Adrenal gland (tissue), 12 donors: ENCODE results near the gene ID1. TPM values are rescaled to one million over a fixed set of nuclear protein-coding genes. Genes with fewer than 3 reads are reported as not detected.
A peak's percentile ranks its signal among the peaks of the same experiment; 100 is the strongest.
"Not testable (repeated sequence)": the region's sequence is repeated elsewhere in the genome, so short reads cannot be mapped to it uniquely, and the experiment has no call there.

Experiments
- DNase-seq, 7 donors: peaks; one replicate each; pipeline ENCODE4 v3.0.0-alpha.2; 2019 to 2020
- H3K27ac ChIP-seq, 5 donors: fragments of 200-600 bp; sonication (generic) in 4 of 5; 1 replicate in 3 of 5; 2 replicates in 2 of 5; pipeline versions ENCODE4 v1.5.1 to v1.8.0; 2016 to 2020; ENCODE audit warnings: mild to moderate bottlenecking in 1 of 5
- H3K27me3 ChIP-seq: fragments of 200-600 bp; 2 replicates; pipeline ENCODE4 v1.8.0; 2021
- H3K36me3 ChIP-seq, 2 donors: fragments of 200-600 bp; replicated peaks in 1 of 2; 1 replicate in 1 of 2; 2 replicates in 1 of 2; pipeline versions ENCODE4 v1.5.1 to v1.8.0; 2018 to 2022
- H3K4me1 ChIP-seq, 2 donors: fragments of 200-600 bp; replicated peaks in 1 of 2; 1 replicate in 1 of 2; 2 replicates in 1 of 2; pipeline versions ENCODE4 v1.5.1 to v1.8.0; 2018 to 2021
- H3K4me3 ChIP-seq, 4 donors: fragments of 200-600 bp; sonication (generic) in 3 of 4; one replicate each; pipeline ENCODE4 v1.5.1; 2016 to 2018
- H3K9me3 ChIP-seq, 3 donors: fragments of 200-600 bp; sonication (generic) in 1 of 3; replicated peaks in 1 of 3; 1 replicate in 2 of 3; 2 replicates in 1 of 3; pipeline versions ENCODE4 v1.5.1 to v1.8.0; 2016 to 2021
- CTCF ChIP-seq, 6 experiments: fragments of 450-650 bp in 4 of 6; fragments of 200-600 bp in 2 of 6; sonication (generic) in 1 of 6; IDR thresholded peaks; 1 replicate in 5 of 6; 2 replicates in 1 of 6; pipeline versions ENCODE4 v1.5.1 to v1.8.0; 2016 to 2021; ENCODE audit warnings: antibody characterized with exemption in 6 of 6, mild to moderate bottlenecking in 2 of 6, moderate library complexity in 1 of 6
- POLR2A ChIP-seq, 2 donors: fragments of 450-650 bp; IDR thresholded peaks; one replicate each; pipeline ENCODE4 v1.6.1; 2017; ENCODE audit warnings: antibody characterized with exemption in 2 of 2, mild to moderate bottlenecking in 2 of 2, moderate library complexity in 1 of 2
- WGBS, 4 donors: extraction: QIAGEN DNeasy Blood & Tissue Kit in 2 of 4; methylation state at CpG; one replicate each; pipeline versions ENCODE4 v1.1.5 to v1.1.7; 2013 to 2017; 5-methylcytosine and 5-hydroxymethylcytosine counted together
- intact Hi-C, 2 donors: fragments of 100-400 bp; cut with DNase I; formaldehyde crosslinking; loops; one replicate each; pipeline versions ENCODE4 v1.14.1 to v1.15.0; 2022 to 2023
- polyA plus RNA-seq, 3 donors: library from polyadenylated mRNA; stranded (reverse); fragments of 200-250 nt in 2 of 3; fragments of 350-450 nt in 1 of 3; fragmentation: Illumina TruSeq in 1 of 3; extraction: RNeasy Lipid Tissue Mini Kit (QIAGEN cat#74804) in 1 of 3; gene quantifications; one replicate each; pipeline ENCODE4 v1.2.3, GENCODE V29; 2013 to 2014
- total RNA-seq, 9 donors: library from RNA; depleted of rRNA in 4 of 9; stranded (reverse); fragments of >200 nt in 4 of 9; fragments of 120-200 nt in 1 of 9; fragmentation: NEBNext Ultra II Directional in 1 of 9; extraction: Animal tissue kit (Norgen Biotek cat#: 25700) in 1 of 9; gene quantifications; one replicate each; pipeline versions ENCODE4 v1.1.0 to v1.2.4, GENCODE V29; 2013 to 2023
- donor health status: healthy with polysubstance abuse.
- donor health status: Bipolar disorder and iron deficiency.
- donor health status: DM: yes; HTN: yes; CAD: no.
- donor health status: DM: no; HTN: no; CAD: no.
- donor health status: DM: no; HTN: no; CAD: no.
- donor health status: DM: yes; HTN: yes; CAD: no.

ID1 gene
- total and polyA plus RNA-seq, 12 donors, result 19.8 to 468 (median 113) TPM

GRCh38 chr20:31594002-31594557, 11.0 kb upstream of the ID1 start:
- 89 to 93% (median 90%) methylated on average over 13 of the region's 13 CpGs for WGBS, 4 donors
- no peak for DNase-seq
- TF ChIP-seq POLR2A (IDR thresholded peaks at IDR 0.05) (no peak), CTCF (IDR thresholded peaks at IDR 0.05) (no peak)
- no peaks in the 10 kb centered on the region for H3K27me3 ChIP-seq
- peaks cover 7 to 8% of the 10 kb centered on the region in 2 donors for H3K4me1 ChIP-seq
- intact Hi-C loops, result no loop called here
- peak overlapping the region in 1 of 5 donors; percentile 80 for H3K27ac ChIP-seq
- no peaks in the 10 kb centered on the region for H3K36me3 ChIP-seq
- no peaks in the 10 kb centered on the region for H3K9me3 ChIP-seq
- H3K4me3 ChIP-seq, result no peak overlapping the region

- H3K4me3 ChIP-seq, result no peak overlapping the region
- no peaks in the 10 kb centered on the region for H3K9me3 ChIP-seq
- no peaks in the 10 kb centered on the region for H3K27me3 ChIP-seq
- no peaks in the 10 kb centered on the region for H3K36me3 ChIP-seq
- H3K27ac ChIP-seq, result peak overlapping the region in 3 of 5 donors; percentile 35 to 80 (median 73)
- peak in 1 of 2 donors; percentile 21 for TF ChIP-seq POLR2A (IDR thresholded peaks at IDR 0.05)
- TF ChIP-seq CTCF (IDR thresholded peaks at IDR 0.05), result no peak
- H3K4me1 ChIP-seq, result peaks cover 7 to 8% of the 10 kb centered on the region in 2 donors
- WGBS, 4 donors, result 80 to 88% (median 85%) methylated on average over 8 to 11 of the region's 11 CpGs
- intact Hi-C loops, result no loop called here
- peak in 1 of 7 donors; percentile 53 for DNase-seq
Observed at GRCh38 chr20:31594558-31595379, 10.3 kb upstream of the ID1 start.

GRCh38 chr20:31595380-31595653, 9.8 kb upstream of the ID1 start:
- no peak overlapping the region for H3K4me3 ChIP-seq
- peak overlapping the region in 4 of 5 donors; percentile 34 to 80 (median 54) for H3K27ac ChIP-seq
- peaks cover 7 to 8% of the 10 kb centered on the region in 2 donors for H3K4me1 ChIP-seq
- no peak for TF ChIP-seq POLR2A (IDR thresholded peaks at IDR 0.05)
- intact Hi-C loops, result no loop called here
- H3K36me3 ChIP-seq, result no peaks in the 10 kb centered on the region
- 73 to 89% (median 78%) methylated on average over 3 of the region's 3 CpGs for WGBS, 4 donors
- DNase-seq, result no peak
- H3K27me3 ChIP-seq, result no peaks in the 10 kb centered on the region
- no peaks in the 10 kb centered on the region for H3K9me3 ChIP-seq

- no peaks in the 10 kb centered on the region for H3K27me3 ChIP-seq
- no peaks in the 10 kb centered on the region for H3K9me3 ChIP-seq
- DNase-seq, result peak; percentile 59 to 88 (median 76)
- H3K4me1 ChIP-seq, result peaks cover 7 to 8% of the 10 kb centered on the region in 2 donors
- TF ChIP-seq POLR2A (IDR thresholded peaks at IDR 0.05), result peak; percentile 19 to 23
- no peak for TF ChIP-seq CTCF (IDR thresholded peaks at IDR 0.05)
- no peaks in the 10 kb centered on the region for H3K36me3 ChIP-seq
- intact Hi-C loops, result no loop called here
- peak overlapping the region in 4 of 5 donors; percentile 34 to 80 (median 54) for H3K27ac ChIP-seq
- H3K4me3 ChIP-seq, result no peak overlapping the region
- 29 to 44% (median 37%) methylated on average over 9 to 15 of the region's 15 CpGs for WGBS, 4 donors
Observed at GRCh38 chr20:31595654-31596411, 9.3 kb upstream of the ID1 start.

- H3K4me3 ChIP-seq, H3K4me1 ChIP-seq, intact Hi-C loops, H3K27me3 ChIP-seq, H3K9me3 ChIP-seq, H3K36me3 ChIP-seq, DNase-seq: not testable (repeated sequence)
- peak overlapping the region in 4 of 5 donors; percentile 34 to 80 (median 54) for H3K27ac ChIP-seq
- WGBS, 4 donors, result 70 to 83% (median 79%) methylated on average over 4 of the region's 4 CpGs
Observed at GRCh38 chr20:31596412-31596715, 8.7 kb upstream of the ID1 start.
